ENCODE measurements around the gene NR1I2.
A peak's percentile ranks its signal among the peaks of the same experiment; 100 is the strongest.

NR1I2 gene

GRCh38 chr3:119741657-119742590 is 40.0 kb upstream of the NR1I2 start:
- TF ChIP-seq GABPA (IDR thresholded peaks at IDR 0.05; ENCODE audit: low read depth) (no peak), POLR2AphosphoS5 (IDR thresholded peaks at IDR 0.05; ENCODE audit: low read depth) (no peak), REST (IDR thresholded peaks at IDR 0.05; ENCODE audit: insufficient replicate concordance, low read depth) (no peak), SPI1 (IDR thresholded peaks at IDR 0.05; ENCODE audit: borderline replicate concordance, low read depth) (no peak), CTCF (IDR thresholded peaks at IDR 0.05; ENCODE audit: insufficient read depth, low read length) (no peak)
- Histone ChIP-seq H3K27me3 (ENCODE audit: insufficient read depth, poor library complexity, severe bottlenecking) (no peaks in the 10 kb centered on the region), H3K27ac (replicated peaks) (no peak overlapping the region), H3K4me3 (replicated peaks; ENCODE audit: insufficient read depth, low read length) (no peak overlapping the region)
- peak in 1 of 2 experiments; percentile 23 for DNase-seq (ENCODE audit: low read depth in 1 of 2, low spot score in 1 of 2)

- TF ChIP-seq GABPA (IDR thresholded peaks at IDR 0.05; ENCODE audit: low read depth): no peak
- no peak for TF ChIP-seq POLR2AphosphoS5 (IDR thresholded peaks at IDR 0.05; ENCODE audit: low read depth)
- no peak for TF ChIP-seq SPI1 (IDR thresholded peaks at IDR 0.05; ENCODE audit: borderline replicate concordance, low read depth)
- no peak for TF ChIP-seq CTCF (IDR thresholded peaks at IDR 0.05; ENCODE audit: insufficient read depth, low read length)
- no peak for TF ChIP-seq REST (IDR thresholded peaks at IDR 0.05; ENCODE audit: insufficient replicate concordance, low read depth)
- DNase-seq (ENCODE audit: low read depth in 1 of 2, low spot score in 1 of 2): no peak
- no peak overlapping the region for H3K27ac ChIP-seq (replicated peaks)
- H3K4me3 ChIP-seq (replicated peaks; ENCODE audit: insufficient read depth, low read length): no peak overlapping the region
- H3K27me3 ChIP-seq (ENCODE audit: insufficient read depth, poor library complexity, severe bottlenecking): no peaks in the 10 kb centered on the region
Observed at GRCh38 chr3:119743921-119744320, 38.0 kb upstream of the NR1I2 start.

- H3K27ac ChIP-seq (replicated peaks): no peak overlapping the region
- no peak overlapping the region for H3K4me3 ChIP-seq (replicated peaks; ENCODE audit: insufficient read depth, low read length)
- H3K27me3 ChIP-seq (ENCODE audit: insufficient read depth, poor library complexity, severe bottlenecking): no peaks in the 10 kb centered on the region
- no peak for DNase-seq (ENCODE audit: low read depth in 1 of 2, low spot score in 1 of 2)
- TF ChIP-seq GABPA (IDR thresholded peaks at IDR 0.05; ENCODE audit: low read depth) (no peak), SPI1 (IDR thresholded peaks at IDR 0.05; ENCODE audit: borderline replicate concordance, low read depth) (no peak), REST (IDR thresholded peaks at IDR 0.05; ENCODE audit: insufficient replicate concordance, low read depth) (no peak), CTCF (IDR thresholded peaks at IDR 0.05; ENCODE audit: insufficient read depth, low read length) (no peak), POLR2AphosphoS5 (IDR thresholded peaks at IDR 0.05; ENCODE audit: low read depth) (no peak)
Observed at GRCh38 chr3:119745942-119746341, 36.0 kb upstream of the NR1I2 start.
